ENCODE results near the gene CSMD2. TPM values are rescaled to one million over a fixed set of nuclear protein-coding genes. Genes with fewer than 3 reads are reported as not detected.

The CSMD2 gene
- total and polyA plus RNA-seq, 2 of the 8 experiments (the other 6 are each of a cell fraction or from before 2014, with no cell fraction given) = 7.0 to 14.7 TPM

DNA sequence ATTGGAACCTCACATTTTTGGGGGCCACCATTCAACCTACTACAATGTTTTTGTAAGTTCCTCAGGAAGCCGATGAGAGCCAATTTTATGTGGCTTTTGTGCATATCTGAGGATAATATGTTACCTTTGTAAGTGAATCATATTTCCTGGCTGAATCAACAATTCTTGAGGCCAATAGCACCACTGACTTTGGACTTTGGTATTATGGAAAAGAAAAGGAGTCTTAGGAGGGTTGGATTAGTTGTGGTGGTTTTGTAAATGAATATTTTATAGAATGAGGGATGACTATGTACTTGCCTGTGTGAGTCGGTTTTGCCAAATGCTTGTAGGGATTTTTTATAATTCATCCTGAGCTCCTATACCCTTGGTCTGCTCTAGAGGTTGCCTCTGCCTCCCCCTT, 482.7 kb downstream of the CSMD2 start (continued):
- TF ChIP-seq, protein P1, sequence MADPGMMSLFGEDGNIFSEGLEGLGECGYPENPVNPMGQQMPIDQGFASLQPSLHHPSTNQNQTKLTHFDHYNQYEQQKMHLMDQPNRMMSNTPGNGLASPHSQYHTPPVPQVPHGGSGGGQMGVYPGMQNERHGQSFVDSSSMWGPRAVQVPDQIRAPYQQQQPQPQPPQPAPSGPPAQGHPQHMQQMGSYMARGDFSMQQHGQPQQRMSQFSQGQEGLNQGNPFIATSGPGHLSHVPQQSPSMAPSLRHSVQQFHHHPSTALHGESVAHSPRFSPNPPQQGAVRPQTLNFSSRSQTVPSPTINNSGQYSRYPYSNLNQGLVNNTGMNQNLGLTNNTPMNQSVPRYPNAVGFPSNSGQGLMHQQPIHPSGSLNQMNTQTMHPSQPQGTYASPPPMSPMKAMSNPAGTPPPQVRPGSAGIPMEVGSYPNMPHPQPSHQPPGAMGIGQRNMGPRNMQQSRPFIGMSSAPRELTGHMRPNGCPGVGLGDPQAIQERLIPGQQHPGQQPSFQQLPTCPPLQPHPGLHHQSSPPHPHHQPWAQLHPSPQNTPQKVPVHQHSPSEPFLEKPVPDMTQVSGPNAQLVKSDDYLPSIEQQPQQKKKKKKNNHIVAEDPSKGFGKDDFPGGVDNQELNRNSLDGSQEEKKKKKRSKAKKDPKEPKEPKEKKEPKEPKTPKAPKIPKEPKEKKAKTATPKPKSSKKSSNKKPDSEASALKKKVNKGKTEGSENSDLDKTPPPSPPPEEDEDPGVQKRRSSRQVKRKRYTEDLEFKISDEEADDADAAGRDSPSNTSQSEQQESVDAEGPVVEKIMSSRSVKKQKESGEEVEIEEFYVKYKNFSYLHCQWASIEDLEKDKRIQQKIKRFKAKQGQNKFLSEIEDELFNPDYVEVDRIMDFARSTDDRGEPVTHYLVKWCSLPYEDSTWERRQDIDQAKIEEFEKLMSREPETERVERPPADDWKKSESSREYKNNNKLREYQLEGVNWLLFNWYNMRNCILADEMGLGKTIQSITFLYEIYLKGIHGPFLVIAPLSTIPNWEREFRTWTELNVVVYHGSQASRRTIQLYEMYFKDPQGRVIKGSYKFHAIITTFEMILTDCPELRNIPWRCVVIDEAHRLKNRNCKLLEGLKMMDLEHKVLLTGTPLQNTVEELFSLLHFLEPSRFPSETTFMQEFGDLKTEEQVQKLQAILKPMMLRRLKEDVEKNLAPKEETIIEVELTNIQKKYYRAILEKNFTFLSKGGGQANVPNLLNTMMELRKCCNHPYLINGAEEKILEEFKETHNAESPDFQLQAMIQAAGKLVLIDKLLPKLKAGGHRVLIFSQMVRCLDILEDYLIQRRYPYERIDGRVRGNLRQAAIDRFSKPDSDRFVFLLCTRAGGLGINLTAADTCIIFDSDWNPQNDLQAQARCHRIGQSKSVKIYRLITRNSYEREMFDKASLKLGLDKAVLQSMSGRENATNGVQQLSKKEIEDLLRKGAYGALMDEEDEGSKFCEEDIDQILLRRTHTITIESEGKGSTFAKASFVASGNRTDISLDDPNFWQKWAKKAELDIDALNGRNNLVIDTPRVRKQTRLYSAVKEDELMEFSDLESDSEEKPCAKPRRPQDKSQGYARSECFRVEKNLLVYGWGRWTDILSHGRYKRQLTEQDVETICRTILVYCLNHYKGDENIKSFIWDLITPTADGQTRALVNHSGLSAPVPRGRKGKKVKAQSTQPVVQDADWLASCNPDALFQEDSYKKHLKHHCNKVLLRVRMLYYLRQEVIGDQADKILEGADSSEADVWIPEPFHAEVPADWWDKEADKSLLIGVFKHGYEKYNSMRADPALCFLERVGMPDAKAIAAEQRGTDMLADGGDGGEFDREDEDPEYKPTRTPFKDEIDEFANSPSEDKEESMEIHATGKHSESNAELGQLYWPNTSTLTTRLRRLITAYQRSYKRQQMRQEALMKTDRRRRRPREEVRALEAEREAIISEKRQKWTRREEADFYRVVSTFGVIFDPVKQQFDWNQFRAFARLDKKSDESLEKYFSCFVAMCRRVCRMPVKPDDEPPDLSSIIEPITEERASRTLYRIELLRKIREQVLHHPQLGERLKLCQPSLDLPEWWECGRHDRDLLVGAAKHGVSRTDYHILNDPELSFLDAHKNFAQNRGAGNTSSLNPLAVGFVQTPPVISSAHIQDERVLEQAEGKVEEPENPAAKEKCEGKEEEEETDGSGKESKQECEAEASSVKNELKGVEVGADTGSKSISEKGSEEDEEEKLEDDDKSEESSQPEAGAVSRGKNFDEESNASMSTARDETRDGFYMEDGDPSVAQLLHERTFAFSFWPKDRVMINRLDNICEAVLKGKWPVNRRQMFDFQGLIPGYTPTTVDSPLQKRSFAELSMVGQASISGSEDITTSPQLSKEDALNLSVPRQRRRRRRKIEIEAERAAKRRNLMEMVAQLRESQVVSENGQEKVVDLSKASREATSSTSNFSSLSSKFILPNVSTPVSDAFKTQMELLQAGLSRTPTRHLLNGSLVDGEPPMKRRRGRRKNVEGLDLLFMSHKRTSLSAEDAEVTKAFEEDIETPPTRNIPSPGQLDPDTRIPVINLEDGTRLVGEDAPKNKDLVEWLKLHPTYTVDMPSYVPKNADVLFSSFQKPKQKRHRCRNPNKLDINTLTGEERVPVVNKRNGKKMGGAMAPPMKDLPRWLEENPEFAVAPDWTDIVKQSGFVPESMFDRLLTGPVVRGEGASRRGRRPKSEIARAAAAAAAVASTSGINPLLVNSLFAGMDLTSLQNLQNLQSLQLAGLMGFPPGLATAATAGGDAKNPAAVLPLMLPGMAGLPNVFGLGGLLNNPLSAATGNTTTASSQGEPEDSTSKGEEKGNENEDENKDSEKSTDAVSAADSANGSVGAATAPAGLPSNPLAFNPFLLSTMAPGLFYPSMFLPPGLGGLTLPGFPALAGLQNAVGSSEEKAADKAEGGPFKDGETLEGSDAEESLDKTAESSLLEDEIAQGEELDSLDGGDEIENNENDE (IDR thresholded peaks at IDR 0.05; ENCODE audit: insufficient replicate concordance, low read length) = no peak
- TF ChIP-seq PHF8 (conservative IDR thresholded peaks at IDR 0.05; ENCODE audit: low read depth, low read length) (no peak), CHD2 (IDR thresholded peaks at IDR 0.05; ENCODE audit: low read length) (no peak), RBBP5 (IDR thresholded peaks at IDR 0.05; ENCODE audit: borderline replicate concordance, low read depth, low read length) (no peak), SP1 (IDR thresholded peaks at IDR 0.05; ENCODE audit: low read depth, low read length) (no peak), BRCA1 (IDR thresholded peaks at IDR 0.05; ENCODE audit: low read depth, low read length) (no peak)
